GM19240 (cell line): ENCODE results near the gene SPP1.
"Not testable (repeated sequence)": the region's sequence is repeated elsewhere in the genome, so short reads cannot be mapped to it uniquely, and the experiment has no call there.

Source experiments
- DNase-seq: peaks from one replicate; pipeline ENCODE4 v3.0.0; 2011; ENCODE audit warnings: low spot score; ENCODE audit not compliant: insufficient read length

The SPP1 gene

DNA sequence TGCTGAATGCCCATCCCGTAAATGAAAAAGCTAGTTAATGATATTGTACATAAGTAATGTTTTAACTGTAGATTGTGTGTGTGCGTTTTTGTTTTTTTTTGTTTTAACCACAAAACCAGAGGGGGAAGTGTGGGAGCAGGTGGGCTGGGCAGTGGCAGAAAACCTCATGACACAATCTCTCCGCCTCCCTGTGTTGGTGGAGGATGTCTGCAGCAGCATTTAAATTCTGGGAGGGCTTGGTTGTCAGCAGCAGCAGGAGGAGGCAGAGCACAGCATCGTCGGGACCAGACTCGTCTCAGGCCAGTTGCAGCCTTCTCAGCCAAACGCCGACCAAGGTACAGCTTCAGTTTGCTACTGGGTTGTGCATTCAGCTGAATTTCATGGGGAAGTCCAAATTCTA lies at the start of gene SPP1:
Gene SPP1, plus strand, starts transcription at position 249 of the 400 bp plus-strand sequence. CDS start 1,182 bp downstream, outside the sequence.
- DNase-seq = no peak

DNA sequence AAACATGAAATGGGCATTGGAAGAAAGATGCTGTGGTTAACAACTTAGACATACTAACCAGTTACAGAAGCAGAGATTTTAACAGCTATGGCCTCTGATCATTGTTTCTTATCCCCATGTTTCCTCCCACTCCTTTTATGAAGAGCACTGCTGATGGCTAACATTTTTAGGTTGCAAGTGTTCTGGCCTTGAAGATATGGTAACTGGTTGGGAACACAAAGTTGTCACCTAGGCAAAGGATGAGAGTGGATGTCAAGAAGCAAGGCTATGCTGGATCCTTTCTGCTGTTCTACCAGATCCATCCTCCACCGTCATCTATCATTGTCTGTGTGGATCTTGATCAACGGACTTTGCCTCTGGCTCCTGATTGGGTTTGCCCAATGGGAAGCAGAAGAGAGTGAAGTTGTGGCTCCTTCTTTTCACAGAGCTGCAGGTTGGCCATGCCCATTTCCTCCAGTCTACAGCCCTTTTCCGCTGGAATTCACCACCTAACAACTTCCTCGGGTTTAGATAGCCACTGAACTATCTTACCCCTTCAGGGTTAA lies 48.9 kb upstream of the SPP1 start:
- no peak for DNase-seq

DNA sequence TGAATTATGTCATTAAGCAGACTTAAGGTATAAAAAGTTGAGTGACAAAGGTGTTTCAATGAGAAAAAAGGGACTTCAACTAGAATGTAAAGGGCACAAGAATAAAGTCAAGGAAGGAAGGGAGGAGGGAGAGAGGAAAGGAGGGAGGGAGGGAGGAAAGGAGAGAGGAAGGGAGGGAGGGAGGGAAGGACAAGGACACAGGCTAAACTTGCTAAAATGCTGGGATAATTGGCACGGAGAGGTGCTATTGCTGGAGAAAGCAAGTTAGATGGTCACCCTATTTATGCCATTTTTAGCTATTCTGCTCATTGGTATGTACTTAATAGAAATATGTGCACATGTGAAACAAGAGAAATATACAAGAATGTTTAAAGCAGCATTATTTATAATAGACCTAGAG lies 44.9 kb upstream of the SPP1 start:
- DNase-seq = no peak

DNA sequence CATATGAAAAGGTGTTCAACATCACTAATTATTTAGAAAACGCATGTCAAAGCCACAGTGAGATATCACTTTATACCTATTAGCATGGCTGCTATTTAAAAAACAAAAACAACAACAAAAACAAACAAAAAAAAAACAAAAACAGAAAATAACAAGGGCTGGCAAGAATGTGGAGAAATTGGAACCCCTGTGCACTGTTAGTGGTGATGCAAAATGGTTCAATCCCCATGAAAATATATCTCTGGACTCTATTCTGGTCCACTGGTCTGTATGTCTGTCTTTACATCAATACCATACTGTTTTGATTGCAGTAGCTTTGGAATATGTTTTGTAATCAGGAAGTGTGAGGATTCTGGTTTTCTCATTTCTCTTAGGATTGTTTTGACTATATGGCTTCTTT lies 43.6 kb upstream of the SPP1 start:
- no peak for DNase-seq

DNA sequence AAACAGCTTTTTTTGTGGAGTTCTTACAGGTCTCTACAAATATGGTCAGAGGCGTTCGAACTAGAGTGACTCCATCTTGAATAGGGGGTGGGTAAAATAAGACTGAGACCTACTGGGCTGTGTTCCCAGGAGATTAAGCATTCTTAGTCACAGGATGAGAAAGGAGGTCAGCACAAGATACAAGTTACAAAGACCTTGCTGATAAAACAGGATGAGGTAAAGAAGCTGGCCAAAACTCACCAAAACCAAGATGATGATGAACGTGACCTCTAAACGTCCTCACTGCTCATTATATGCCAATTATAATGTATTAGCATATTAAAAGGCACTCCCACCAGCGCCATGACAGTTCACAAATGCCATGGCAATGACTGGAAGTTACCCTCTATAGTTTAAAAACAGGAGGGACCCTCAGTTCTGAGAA lies 42.8 kb upstream of the SPP1 start:
- DNase-seq = no peak

DNA sequence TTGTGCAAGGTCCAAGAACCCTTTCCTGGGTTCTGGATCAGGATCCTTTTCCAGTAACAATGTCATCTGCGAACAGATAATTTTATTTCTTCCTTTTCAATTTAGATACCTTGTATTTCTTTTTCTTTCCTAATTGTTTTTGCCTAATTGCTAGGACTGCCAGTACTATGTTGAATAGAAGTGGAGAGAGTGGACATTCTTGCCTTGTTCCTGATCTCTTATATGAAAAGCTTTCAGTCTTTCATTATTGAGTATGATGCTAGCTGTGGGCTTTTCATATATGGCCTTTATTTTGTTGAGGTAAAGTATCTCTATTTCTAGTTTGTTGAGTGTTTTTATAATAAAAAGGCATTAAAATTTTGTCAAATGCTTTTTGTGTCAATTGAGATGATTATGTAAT lies 42.2 kb upstream of the SPP1 start:
- no peak for DNase-seq

DNA sequence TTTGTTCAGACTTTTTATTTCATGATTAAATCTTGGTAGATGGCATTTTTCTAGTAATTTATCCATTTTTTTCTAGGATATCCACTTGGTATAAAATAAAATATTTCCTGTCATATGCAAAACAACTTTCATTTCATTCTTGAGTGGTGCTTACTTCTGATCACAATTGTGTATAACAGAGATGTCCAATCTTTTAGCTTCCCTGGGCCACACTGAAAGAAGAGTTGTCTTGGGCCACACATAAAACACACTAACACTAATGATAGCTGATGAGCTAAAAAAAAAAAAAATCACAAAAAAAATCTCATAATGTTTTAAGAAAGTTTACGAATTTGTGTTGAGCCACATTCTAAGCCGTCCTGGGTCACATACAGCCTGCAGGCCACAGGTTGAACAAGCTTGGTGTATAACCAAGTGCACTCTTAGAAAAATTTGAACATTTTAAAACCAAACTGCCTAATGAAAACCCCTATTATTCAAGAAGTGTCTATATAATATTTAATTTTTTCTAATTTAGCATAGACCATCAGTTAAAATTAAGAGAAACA lies 41.3 kb upstream of the SPP1 start:
- DNase-seq = no peak

DNA sequence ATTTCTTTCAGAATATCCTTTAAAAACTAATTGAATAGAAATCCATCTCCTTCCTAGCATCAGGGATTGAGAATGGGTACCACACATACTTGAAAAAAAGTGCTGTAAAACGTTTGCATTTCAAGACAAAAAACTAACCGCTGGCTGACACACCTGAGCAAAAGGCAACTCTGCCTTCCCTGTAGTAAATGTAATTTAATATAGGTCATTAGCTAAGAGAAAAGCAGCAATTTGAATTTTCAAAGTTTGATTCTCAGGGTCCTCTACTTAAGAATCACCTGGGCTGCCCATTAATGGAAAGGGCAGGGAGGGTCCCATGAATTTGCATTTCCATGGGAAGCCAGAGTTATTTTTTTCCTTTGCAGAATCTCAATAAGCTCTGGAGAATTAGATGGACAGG lies 40.5 kb upstream of the SPP1 start:
- no peak for DNase-seq

DNA sequence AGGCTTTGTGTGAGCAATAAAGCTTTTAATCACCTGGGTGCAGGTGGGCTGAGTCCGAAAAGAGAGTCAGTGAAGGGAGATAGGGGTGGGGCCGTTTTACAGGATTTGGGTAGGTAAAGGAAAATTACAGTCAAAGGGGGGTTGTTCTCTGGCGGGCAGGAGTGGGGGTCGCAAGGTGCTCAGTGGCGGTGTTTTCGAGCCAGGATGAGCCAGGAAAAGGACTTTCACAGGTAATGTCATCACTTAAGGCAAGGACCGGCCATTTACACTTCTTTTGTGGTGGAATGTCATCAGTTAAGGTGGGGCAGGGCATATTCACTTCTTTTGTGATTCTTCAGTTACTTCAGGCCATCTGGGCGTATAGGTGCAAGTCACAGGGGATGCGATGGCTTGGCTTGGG lies 39.6 kb upstream of the SPP1 start:
- DNase-seq = not testable (repeated sequence)

DNA sequence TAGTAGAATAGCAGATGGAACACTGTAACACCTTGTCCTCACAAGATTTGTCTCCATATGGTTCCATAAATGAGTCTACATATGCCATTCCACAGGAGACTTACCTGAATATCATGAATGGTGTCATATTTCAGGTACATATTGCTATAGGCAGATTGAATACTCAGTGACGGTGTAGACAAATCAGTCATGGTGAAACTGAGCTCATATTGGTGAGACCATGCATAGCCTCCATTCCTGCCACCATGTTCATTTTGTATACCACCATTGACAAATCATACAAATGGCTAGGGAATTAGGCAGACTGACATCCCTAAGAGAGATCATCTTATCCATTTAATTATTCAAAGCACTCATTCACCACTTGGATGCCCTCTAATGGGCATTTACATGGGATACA lies 38.0 kb upstream of the SPP1 start:
- no peak for DNase-seq

DNA sequence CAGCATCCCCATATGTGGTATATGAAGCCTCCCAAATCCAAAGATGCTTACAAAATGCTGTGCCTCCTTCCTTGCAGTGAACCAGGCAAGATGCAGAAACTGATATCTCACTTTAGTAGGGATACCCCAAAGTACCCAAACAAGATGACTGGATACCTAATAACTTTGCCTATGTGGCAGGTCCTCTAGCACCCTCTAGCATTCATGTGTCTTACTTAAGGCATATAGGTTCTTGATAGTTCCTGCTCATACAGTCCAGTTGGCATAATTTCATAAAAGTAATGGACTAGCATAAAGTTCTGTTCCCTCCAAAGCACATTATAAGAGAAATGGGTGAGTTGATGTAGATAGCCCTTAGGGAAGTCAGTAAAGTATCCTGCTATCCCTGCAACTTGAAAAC lies 36.8 kb upstream of the SPP1 start:
- no peak for DNase-seq

DNA sequence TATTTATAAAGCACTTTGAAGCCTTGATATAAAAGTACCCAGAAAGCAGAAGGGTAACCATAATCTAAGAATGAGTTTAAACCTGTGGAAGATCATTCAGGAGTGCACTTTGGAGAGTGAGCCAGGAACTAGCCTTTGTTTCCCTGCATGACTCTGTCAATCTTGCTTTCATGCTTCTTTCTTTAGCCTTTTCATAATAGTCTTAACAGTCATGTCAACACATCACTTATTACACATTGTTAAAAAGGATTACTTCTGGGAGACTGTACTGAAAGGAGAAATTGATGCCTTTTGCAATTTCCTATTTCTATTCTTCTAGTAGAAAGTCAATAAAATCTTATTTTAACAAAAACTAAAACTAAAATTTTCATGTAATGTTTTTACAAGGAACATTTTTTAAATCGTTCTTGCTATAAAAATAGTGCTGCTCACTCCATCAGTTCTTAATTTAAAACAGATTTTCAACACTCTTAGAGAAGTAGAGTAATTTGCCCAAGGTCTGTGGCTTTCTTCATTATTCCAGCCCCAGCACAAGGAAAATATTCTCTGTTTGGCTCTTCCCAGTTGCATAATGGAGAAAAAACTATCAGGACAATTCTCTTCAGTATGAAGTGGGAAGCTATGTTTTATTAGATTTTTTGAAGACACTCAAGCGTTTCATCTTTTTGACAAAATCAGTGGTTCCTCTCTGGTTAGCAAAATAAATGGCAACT lies 35.4 kb upstream of the SPP1 start:
- no peak for DNase-seq

DNA sequence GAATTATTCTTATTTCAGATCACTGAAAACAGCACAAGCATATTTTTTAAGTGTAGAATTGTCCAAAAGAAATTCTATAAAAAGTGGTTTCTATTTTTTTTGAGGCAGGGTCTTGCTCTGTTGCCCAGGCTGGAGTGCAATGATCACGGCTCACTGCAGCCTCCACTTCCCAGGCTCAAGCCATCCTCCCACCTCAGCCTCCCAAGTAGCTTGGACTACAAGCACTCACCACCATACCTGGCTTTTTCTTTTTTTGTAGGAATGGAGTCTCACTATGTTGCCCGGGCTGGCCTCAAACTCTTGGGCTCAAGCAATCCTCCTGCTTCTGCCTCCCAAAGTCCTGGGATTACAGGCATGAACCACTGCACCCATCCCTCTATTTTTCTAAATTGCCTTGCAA lies 34.7 kb upstream of the SPP1 start:
- DNase-seq = not testable (repeated sequence)

DNA sequence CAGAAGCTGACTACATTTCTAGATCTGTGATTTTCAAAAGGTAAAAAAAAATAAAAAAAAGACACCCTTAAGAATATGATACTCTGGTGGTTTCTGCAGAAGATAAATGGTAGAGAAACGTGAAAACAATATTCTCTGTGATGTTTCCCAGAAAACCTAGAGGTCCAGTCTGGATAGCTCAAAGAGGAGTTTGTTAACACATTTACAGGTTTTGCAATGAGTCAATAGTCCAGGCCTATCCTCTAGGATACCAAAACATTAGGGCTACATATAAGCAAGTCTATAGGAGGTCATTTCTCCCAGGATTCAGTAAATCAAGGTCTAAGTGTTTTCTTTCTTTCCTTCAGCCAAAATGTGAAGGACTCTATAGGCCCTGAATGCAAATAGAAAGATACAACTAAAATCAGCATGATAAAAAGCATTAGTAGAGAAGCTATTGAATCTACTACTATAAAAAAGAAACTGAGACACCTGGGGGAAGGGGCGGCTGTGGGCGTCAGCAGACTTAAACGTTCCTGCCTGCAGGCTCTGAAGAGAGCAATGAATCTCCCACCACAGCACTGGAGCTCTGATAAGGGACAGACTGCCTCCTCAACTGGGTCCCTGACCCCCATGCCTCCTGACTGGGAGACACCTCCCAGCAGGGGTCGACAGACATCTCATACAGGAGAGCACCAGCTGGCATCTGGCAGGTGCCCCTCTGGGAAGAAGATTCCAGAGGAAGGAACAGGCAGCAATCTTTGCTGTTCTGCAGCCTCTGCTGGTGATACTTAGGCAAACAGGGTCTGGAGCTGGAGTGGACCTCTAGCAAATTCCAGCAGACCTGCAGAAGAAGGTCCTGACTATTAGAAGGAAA lies 33.7 kb upstream of the SPP1 start:
- DNase-seq = no peak

DNA sequence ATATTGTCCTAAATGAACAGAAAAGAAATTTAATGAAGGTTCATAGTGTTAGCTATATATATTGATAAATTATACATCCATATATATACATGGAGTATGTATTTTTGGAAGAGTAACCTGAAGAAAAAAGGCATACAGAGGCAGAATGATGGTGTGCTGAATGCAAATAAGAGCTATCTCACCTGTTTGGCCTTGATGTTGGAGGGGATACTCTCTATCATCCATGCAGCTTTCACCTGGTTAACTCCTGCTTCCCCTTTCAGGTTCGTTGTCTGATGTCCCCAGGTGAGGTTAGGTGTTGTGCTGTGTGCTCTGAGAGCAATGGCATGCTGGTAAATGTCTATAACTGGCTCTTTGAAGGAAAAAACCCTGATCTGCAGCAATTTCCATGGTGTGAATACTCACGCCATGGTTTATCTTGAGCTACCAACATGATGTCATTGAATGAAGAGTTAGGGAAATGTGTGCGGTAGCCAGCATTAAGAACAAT lies 31.8 kb upstream of the SPP1 start:
- no peak for DNase-seq

DNA sequence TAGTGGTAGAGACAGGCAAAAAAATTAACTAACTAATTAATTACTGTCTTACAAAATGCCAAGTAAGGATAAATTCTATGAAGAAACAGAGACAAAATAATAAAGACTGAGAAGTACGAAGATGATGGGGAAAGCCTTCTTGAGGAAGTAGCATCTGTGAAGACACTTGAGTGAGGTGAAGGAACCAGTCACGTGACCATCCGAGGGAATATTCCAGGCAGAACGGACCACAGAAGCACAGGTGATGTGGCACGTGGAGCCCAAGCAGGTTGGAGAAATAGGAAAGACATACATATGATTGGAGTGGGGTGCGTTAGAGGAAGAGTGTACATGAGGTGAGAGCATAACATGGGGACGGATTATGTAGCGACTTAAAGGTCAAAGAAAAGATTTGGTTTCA lies 30.5 kb upstream of the SPP1 start:
- DNase-seq = no peak

DNA sequence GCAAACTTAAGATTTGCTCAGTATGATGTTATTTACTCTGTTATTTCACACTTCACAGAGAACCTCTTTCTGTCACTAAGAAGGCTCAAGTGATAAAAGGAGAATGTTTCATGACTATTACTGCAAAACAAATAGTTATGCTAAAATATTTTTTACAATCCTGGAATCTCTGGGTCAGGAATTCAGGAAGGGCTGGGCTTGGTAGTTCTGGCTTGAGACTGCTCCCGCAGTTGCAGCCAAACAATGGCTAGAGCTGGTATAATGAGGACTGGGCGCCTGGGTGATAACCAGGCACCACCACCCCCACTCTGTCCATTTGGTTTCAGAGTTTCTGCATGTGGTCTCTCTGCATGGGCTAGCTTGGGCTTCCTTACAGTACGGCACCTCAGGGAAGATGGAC lies 28.7 kb upstream of the SPP1 start:
- no peak for DNase-seq

DNA sequence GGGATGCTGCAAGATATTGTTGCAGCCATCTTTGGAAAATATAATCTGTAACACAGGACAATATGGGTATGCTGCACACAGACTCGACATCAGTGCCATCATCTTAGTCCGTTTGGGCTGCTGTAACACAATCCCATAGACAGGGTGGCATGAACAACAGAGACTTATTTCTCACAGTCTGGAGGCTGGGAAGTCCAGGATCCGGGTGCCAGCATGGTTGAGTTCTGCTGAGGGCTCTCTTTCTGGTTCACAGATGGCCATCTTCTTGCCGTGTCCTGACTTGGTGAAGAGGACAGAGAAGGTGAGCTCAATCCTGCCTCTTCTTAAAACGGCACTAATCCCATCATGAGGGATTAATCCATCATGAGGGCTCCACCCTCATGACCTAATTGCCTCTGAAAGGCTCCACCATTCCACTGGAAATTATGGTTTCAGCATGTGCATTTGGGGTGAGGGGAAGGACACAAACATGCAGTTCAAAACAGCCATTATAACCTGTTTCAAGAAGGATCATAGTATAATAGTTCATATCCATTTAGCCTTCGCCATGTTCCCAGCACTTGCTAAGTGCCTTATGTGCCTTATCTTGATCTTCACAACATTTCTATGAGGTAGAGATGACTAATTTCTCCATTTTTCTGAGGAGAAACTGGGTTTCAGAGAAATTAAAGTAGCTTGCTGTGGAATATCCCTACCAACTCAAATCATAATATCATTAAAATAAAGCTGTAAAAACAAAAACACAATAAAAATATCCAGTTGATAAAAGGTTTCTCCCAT lies 27.9 kb upstream of the SPP1 start:
- no peak for DNase-seq

DNA sequence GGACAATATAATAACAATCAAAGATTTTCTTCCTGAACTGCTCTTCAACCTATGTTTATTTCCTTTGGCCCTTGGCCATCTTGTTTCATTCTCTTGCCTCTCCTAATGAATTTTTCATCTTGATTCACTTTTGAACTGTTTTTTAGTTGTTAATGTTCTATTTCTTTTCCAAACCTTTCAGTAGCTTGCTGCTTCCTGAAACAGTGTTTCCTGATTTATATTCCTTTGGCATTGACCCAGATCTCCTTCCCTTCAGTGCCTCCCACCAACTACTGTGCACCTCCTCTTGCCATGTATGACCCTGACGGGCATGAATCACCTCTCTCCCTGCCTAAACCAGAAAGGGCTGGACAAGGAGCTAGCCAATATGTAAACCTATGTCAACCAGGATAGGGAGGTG lies 25.6 kb upstream of the SPP1 start:
- no peak for DNase-seq

DNA sequence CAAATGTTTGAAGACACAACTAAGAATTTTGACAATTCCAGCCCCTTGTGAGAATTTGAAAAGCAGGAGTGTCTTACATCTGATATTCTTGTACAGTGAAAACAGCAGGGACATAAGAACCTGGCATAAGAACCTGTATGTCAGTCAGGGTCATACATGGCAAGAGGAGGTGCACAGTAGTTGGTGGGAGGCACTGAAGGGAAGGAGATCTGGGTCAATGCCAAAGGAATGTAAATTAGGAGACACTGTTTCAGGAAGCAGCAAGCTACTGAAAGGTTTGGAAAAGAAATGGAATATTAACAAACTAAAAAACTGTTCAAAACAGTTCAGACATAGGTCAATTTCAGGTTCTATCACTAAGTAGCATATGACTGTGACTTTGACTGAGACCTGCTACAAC lies 25.0 kb upstream of the SPP1 start:
- DNase-seq = no peak

DNA sequence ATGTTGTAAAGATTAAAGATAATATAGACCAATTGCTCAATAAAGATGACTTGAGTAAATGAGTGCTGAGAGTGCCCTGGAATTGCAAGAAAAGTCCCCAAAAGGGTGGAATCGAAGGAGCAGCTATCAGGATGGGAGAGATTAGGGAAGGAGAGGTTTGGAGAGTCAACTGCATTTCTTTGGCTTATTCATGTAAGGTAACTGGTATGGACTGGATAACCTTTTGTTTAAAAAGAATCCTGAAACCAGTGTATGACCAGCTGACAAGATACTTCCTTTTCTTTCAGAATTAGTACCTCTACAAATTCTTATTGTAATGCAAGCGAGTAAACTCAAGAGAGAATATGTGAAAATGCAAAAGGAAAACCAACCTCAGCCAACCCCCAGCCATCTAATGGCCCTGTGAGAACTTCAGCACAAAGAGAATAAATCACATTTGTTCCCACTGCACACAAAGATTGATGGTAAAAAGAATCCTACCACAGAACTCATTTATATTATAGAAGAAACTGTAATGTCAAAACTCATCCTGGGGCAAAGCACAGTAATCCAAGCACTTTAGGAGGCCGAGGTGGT lies 24.5 kb upstream of the SPP1 start:
- no peak for DNase-seq
